ENCODE results near the gene DCST1.
A peak's percentile ranks its signal among the peaks of the same experiment; 100 is the strongest.
"Not testable (repeated sequence)": the region's sequence is repeated elsewhere in the genome, so short reads cannot be mapped to it uniquely, and the experiment has no call there.

Gene DCST1, protein sequence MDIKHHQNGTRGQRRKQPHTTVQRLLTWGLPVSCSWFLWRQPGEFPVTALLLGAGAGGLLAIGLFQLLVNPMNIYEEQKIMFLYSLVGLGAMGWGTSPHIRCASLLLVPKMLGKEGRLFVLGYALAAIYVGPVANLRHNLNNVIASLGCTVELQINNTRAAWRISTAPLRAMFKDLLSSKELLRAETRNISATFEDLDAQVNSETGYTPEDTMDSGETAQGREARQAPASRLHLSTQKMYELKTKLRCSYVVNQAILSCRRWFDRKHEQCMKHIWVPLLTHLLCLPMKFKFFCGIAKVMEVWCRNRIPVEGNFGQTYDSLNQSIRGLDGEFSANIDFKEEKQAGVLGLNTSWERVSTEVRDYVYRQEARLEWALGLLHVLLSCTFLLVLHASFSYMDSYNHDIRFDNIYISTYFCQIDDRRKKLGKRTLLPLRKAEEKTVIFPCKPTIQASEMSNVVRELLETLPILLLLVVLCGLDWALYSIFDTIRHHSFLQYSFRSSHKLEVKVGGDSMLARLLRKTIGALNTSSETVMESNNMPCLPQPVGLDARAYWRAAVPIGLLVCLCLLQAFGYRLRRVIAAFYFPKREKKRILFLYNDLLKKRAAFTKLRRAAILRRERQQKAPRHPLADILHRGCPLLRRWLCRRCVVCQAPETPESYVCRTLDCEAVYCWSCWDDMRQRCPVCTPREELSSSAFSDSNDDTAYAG

GRCh38 chr1:155033524-155033923 lies at the start of gene DCST1, which contains the start of gene DCST2:
Gene DCST1, plus strand, starts transcription at chr1:155033824. Its CDS starts 213 bp downstream, at chr1:155034037.
Gene DCST2, minus strand, starts transcription at chr1:155033781. Its CDS starts 80 bp downstream, at chr1:155033701.
- no peak for DNase-seq (ENCODE audit: low read depth in 2 of 3, low spot score in 2 of 3)

GRCh38 chr1:154986736-154987135 lies 46.9 kb upstream of the DCST1 start:
- not testable (repeated sequence) for DNase-seq (ENCODE audit: low read depth in 2 of 3, low spot score in 2 of 3)

- DNase-seq (ENCODE audit: low read depth in 2 of 3, low spot score in 2 of 3): no peak
These were observed 46.3 kb upstream of the DCST1 start for GRCh38 chr1:154987326-154987725.

DNA sequence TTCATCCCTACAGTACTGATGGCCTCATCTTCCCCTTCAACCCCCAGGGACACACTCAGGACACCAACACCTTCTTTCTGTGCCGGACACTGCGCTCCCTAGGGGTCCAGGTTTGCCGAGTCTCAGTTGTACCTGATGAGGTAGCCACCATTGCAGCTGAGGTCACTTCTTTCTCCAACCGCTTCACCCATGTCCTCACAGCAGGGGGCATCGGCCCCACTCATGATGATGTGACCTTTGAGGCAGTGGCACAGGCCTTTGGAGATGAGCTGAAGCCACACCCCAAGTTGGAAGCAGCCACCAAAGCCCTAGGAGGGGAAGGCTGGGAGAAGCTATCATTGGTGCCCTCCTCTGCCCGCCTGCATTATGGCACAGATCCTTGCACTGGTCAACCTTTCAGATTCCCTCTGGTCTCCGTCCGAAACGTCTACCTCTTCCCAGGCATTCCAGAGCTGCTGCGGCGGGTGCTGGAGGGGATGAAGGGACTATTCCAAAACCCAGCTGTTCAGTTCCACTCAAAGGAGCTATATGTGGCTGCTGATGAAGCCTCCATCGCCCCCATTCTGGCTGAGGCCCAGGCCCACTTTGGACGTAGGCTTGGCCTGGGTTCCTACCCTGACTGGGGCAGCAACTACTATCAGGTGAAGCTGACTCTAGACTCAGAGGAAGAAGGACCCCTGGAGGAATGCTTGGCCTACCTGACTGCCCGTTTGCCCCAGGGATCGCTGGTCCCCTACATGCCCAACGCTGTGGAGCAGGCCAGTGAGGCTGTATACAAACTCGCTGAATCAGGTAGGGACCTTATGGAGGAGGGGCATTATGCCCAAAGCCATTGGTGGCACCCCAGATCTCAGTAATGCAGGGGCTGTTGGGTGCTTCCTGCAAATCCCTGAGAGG lies 45.3 kb upstream of the DCST1 start:
- DNase-seq (ENCODE audit: low read depth in 2 of 3, low spot score in 2 of 3): no peak

- no peak for DNase-seq (ENCODE audit: low read depth in 2 of 3, low spot score in 2 of 3)
These were observed 44.3 kb upstream of the DCST1 start for GRCh38 chr1:154989195-154989860.

DNA sequence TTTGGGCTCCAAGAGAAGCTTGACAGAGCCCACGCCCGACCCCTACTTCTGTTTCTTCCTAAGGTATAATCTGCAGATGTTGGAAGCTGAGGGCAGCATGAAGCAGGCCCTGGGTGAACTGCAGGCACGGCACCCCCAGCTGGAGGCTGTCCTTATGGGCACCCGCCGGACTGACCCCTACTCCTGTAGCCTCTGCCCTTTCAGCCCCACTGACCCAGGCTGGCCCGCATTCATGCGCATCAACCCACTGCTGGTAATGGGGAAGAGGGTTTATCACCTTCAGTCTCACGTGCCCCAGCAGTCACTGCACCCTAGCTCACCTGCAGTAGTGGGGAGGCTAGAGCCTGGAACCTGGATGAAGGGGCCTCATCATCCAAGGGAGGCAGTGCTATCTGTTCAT lies 43.3 kb upstream of the DCST1 start:
- DNase-seq (ENCODE audit: low read depth in 2 of 3, low spot score in 2 of 3): no peak

DNA sequence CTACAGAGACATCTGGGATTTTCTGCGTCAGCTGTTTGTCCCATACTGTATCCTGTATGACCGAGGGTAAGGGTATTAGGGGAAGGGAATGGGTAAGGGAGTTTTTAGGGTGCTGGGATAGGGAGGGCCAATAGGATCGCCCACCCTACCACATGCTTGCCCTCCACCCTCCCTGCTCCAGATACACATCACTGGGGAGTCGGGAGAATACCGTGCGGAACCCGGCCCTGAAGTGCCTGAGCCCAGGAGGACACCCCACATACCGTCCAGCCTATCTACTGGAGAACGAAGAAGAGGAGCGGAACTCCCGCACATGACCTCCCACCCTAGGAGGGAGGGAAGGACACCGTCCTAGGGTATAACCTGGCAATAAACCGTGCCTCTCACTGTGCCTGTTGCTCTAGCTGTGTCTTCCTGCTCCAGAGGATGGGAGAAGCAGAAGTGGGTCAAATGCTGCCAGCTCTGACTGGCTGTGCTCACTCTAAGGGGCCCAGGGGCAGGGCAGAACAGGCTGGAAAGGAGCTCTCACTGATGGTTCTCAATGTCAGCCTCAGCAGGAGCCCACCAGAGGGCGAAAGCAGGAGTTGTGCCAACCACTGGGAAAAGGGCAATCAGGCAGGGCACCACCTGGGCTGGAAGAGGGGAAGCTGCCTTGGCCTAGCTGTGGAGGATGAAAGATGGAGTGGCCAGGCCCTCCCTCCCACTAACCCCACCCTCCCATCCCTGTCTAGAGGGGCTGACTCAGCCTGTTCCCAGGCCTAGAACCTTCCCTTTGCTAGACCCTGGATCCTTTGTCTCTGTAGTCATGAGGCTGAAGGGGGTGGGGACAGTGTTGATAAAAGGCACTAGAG lies 40.7 kb upstream of the DCST1 start:
- no peak for DNase-seq (ENCODE audit: low read depth in 2 of 3, low spot score in 2 of 3)

DNA sequence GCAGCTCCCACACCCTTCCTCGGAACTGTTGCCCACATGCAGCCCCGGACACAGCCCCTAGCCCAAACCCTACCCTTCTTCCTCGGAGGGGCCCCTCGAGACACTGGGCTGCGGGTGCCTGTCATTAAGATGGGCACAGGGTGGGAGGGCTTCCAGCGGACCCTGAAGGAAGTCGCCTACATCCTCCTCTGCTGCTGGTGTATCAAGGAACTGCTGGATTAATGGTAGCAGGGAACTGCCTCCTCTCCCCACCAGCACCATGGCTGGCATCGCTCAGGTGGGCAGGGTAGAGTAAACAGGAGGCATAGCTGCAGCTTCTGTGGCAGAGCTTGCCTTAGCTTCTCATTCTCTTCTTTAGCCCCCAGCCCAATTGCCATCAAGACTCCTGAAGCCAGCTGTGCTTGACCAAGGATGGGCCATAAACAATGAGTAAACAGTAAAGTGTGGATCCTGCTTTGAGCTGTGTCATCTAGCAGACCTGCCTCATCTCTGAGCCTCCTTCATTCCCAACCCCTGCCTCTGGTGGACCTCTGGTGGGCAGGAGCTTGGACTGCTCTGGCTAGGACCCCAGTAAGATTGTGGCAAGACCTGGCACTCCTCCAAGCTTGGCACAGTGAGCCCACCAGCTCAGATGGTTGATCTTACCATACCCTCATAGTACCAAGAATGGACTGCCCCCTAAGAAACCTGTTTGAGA lies 39.9 kb upstream of the DCST1 start, which contains the start of gene LENEP:
Gene LENEP (plus strand): TSS at position 15 of the 697 bp plus-strand sequence. CDS start 22 bp downstream, at position 37.
- no peak for DNase-seq (ENCODE audit: low read depth in 2 of 3, low spot score in 2 of 3)

DNA sequence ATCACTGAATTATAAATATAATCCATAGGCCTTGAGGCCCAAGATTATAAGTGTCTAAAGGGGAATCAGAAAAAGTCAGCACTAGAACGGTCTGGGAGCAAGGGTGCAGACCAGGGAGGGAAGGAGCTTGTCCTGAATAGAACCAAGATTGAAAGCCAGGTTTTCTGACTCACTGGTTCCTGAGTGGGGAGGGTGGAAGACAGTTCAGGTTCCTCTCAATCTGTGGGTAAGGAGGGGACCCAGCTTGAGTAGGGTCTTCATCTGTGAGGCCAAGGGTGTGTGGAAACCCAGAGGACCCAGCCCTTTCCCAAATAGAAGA lies 39.4 kb upstream of the DCST1 start:
- DNase-seq (ENCODE audit: low read depth in 2 of 3, low spot score in 2 of 3): no peak

DNA sequence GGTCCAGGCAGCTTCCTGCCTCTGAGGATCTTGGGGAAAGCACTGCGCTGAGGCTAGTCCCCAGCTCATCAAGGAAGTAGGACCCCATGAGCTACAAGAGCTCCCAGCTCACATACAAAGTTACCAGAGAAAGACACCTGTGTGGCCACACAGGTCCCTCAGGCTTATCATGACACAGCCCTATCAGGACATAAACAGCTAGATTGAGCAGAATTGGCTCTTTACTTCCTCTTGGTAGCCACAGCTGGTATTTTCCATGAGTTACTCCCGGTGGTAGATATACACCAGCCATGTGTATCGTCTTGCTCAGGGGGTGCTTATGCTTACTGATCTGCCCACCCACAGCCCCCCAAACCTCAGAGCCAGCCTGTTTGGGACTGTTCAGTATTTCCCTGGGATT lies 39.0 kb upstream of the DCST1 start:
- DNase-seq (ENCODE audit: low read depth in 2 of 3, low spot score in 2 of 3): no peak

DNA sequence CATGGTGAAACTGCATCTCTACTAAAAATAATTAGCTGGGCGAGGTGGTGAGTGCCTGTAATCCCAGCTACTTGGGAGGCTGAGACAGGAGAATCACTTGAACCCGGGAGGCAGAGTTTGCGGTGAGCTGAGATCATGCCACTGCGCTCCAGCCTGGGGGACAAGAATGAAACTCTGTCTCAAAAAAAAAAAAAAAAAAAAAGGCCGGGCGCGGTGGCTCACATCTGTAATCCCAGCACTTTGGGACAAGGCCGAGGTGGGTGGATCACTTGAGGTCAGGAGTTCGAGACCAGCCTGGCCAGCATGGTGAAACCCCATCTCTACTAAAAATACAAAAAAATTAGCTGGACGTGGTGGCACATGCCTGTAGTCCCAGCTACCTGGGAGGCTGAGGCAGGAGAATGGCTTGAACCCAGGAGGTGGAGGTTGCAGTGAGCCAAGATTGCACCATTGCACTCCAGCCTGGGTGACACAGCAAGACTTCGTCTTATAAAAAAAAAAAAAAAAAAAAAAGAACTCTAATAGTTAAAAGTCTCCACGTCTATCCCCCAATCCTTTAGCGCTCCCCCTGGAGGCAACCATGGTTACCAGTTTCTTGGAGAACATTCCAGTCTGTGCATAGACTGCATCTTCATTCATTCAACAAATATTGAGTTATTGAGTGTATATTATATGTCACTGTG lies 38.2 kb upstream of the DCST1 start:
- not testable (repeated sequence) for DNase-seq (ENCODE audit: low read depth in 2 of 3, low spot score in 2 of 3)

DNA sequence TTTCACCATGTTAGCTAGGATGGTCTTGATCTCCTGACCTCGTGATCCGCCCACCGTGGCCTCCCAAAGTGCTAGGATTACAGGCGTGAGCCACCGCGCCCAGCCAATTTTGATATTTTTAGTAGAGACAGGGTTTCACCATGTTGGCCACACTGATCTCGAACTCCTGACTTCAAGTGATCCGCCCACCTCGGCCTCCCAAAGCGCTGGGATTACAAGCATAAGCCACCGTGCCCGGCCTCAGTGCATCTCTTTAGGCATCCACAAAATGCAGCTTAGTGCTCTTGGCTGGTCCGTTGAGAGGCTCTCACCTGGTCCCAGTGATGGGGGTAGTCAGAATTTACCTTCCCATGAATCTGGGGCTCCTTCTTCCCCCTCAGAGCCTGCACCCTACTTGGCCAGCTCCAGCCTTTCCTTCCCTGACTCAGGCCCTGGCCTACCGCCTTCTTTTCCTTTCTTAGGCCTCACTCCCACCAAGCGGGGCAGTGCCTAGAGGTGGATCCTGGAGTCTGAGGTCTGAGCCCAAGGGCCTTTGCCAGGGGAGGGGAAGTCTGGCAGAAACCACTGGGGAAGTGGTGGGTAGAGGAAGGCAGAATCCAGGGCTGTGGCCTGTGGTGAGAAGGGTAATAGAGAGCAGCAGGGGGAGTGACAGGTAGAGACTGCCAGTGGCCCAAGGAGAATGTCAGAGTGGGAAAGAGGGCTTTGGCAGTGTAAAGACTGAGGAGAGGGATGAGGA lies 36.5 kb upstream of the DCST1 start:
- DNase-seq (ENCODE audit: low read depth in 2 of 3, low spot score in 2 of 3): no peak

GRCh38 chr1:154998201-154998780 lies 35.3 kb upstream of the DCST1 start:
- DNase-seq (ENCODE audit: low read depth in 2 of 3, low spot score in 2 of 3): no peak

- DNase-seq (ENCODE audit: low read depth in 2 of 3, low spot score in 2 of 3): peak; percentile 65 to 76 (median 70)
These were observed 34.6 kb upstream of the DCST1 start for GRCh38 chr1:154998818-154999570.

DNA sequence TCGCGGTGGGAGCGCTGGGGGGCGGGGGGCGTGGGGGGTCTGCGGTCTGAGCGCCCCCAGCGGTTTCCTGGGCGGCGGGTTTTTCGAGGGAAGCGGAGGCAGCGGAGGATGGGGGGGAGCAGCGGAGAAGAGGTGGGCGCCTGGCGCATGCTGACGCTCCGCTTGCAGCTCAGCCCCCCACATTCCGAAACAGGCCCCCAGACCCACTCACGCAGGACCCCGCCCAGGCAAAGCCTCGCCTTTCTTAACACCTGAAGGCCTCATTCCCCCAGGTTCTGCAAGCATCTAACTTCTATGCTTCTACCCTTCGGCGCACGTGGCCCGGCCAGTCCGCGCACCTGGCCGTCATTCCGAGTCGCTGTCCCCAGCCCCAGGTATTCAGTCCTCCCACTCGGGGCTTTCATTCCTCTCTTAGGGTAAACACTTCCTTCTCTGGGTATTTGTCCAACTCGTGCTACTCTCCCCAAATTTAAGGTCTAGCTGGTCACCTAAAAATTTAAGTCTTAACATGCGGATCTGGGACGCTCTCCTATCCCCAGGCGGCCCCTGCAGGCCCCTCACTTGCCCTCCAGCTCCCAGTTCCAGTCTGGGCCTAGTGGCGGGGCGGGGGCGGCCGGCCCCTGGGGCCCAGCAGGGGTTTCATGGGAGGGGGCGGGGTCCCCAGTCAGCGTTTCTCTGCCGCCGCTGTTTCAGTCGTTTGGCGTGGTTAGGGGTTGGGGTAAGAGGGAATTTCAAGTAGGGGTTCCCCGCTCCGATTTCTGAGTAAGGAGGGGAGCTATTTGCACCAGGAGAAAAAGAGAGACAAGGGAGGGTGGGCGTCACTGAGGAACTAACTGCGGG lies 33.8 kb upstream of the DCST1 start:
- DNase-seq (ENCODE audit: low read depth in 2 of 3, low spot score in 2 of 3): peak in 2 of 3 experiments; percentile 46 to 67

- DNase-seq (ENCODE audit: low read depth in 2 of 3, low spot score in 2 of 3): no peak
These were observed 33.3 kb upstream of the DCST1 start for GRCh38 chr1:155000411-155000725.

Measured in activated CD8-positive, alpha-beta memory T cell treated with anti-CD3 and anti-CD28 coated beads for 48 hours (primary cell).